Measurements from ENCODE around the gene SRCIN1.

- no peak for TF ChIP-seq ZNF8 (CRISPR knock-in tag; IDR thresholded peaks at IDR 0.05)
- TF ChIP-seq ZFP30 (CRISPR knock-in tag; IDR thresholded peaks at IDR 0.05), result no peak
- no peak for TF ChIP-seq ISL1 (CRISPR knock-in tag; IDR thresholded peaks at IDR 0.05)
- TF ChIP-seq ARNTL (CRISPR knock-in tag; IDR thresholded peaks at IDR 0.05; ENCODE audit: borderline replicate concordance, low read depth), result no peak
- no peak for TF ChIP-seq TOX (CRISPR knock-in tag; IDR thresholded peaks at IDR 0.05; ENCODE audit: borderline replicate concordance)
- TF ChIP-seq, protein P1, sequence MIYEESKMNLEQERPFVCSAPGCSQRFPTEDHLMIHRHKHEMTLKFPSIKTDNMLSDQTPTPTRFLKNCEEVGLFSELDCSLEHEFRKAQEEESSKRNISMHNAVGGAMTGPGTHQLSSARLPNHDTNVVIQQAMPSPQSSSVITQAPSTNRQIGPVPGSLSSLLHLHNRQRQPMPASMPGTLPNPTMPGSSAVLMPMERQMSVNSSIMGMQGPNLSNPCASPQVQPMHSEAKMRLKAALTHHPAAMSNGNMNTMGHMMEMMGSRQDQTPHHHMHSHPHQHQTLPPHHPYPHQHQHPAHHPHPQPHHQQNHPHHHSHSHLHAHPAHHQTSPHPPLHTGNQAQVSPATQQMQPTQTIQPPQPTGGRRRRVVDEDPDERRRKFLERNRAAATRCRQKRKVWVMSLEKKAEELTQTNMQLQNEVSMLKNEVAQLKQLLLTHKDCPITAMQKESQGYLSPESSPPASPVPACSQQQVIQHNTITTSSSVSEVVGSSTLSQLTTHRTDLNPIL (CRISPR knock-in tag; IDR thresholded peaks at IDR 0.05; ENCODE audit: low read depth), result no peak
- no peak for TF ChIP-seq CSRNP3 (CRISPR knock-in tag; IDR thresholded peaks at IDR 0.05)
- no peak for TF ChIP-seq TCF4 (CRISPR knock-in tag; IDR thresholded peaks at IDR 0.05; ENCODE audit: borderline replicate concordance)
Observed at GRCh38 chr17:38609280-38610031, 3.7 kb upstream of the SRCIN1 start.

All from SK-N-SH treated with all-trans-retinoic acid at 6 μM for 48 hours (cell line).